Activated naive CD8-positive, alpha-beta T cell treated with anti-CD3 and anti-CD28 coated beads, Interleukin-2, amount 50 U/mL, for 16 hours (primary cell): ENCODE results near the gene ARHGAP6.
"Not testable (repeated sequence)": the region's sequence is repeated elsewhere in the genome, so short reads cannot be mapped to it uniquely, and the experiment has no call there.

ENCODE experiments used
- DNase-seq: peaks from one replicate; pipeline ENCODE4 v3.0.0-alpha.2; 2020; ENCODE audit warnings: low read depth, low spot score

Gene ARHGAP6

DNA sequence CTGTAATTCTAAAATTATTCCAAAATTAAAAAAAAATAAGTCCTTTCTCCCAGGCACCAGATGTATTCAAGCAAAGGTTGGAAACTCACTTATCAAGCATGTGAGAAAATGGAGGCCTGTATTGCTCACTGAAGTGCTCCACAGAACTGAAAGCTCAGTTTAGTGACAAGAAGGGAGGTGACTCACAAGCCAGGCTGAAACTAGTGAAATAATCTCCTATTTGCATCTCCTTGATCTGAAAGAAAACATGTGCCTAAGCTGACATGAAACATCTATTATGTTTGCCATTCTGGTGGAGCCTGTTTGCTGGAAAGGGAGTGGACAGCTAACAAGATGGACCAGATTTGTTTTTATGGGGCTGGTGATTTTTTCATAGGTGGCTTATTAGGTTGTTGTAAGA is 426.5 kb downstream of the ARHGAP6 start:
- no peak for DNase-seq

- DNase-seq = not testable (repeated sequence)
These were observed 430.3 kb downstream of the ARHGAP6 start for GRCh38 chrX:11235377-11235776.

GRCh38 chrX:11215191-11215921 is 450.4 kb downstream of the ARHGAP6 start:
- DNase-seq = no peak

DNA sequence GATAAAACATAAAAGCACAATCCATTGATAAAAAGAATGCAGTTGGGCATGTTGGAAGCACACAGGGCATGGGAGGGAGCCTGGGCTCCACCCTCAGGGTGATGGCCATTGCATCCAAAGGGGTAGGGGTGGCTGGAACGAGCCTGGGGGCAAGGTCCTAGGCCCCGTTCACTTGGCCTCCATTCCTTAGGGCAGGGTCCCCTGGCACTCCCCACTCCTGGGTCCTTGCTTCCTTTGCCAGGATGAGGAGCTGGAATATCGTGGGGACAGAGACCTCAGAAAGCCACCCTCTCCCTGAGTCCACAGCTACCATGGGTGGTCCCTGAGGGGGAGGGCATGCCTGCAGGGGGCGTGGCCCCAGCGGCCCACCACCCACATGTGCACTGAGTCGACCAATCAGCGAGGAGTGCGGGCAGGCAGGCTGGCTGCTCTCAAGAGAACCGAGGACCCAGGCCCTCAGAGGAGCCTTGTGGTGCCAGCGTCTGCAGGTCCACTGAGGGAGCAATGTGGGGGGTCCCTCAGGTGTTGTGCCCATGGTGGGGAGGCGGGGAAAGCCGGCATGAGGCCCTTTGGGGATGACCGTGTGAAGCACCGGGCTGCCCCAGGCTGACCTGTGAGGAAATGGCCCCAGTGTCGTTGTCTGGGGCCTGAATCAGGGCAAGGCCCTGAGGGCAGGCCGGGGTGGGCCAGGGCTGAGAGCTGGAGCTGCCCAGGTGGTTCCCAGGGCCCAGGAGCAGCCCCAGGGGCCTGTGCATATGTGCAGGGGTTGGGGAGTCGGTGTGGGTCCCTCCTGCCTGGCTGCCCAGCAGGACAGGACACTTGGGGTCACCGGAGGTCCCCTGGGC is 451.2 kb downstream of the ARHGAP6 start:
- no peak for DNase-seq

DNA sequence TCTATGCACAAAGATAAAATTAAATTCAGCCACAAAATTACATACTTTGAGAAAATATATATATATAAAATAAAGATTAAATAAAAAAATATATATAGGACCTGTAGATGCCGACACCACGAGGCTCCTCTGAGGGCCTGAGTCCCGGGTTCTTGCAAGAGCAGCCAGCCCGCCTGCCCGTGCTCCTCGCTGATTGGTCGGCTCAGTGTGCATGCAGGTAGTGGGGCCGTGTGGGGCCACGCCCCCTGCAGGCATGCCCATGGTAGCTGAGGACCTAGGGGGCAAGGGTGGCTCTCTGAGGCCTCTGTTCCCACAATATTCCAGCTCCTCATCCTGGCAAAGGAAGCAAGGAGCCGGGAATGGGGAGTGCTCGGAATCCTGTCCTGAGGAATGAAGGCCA is 453.0 kb downstream of the ARHGAP6 start:
- DNase-seq = no peak

- no peak for DNase-seq
These were observed 455.3 kb downstream of the ARHGAP6 start for GRCh38 chrX:11210415-11210801.

DNA sequence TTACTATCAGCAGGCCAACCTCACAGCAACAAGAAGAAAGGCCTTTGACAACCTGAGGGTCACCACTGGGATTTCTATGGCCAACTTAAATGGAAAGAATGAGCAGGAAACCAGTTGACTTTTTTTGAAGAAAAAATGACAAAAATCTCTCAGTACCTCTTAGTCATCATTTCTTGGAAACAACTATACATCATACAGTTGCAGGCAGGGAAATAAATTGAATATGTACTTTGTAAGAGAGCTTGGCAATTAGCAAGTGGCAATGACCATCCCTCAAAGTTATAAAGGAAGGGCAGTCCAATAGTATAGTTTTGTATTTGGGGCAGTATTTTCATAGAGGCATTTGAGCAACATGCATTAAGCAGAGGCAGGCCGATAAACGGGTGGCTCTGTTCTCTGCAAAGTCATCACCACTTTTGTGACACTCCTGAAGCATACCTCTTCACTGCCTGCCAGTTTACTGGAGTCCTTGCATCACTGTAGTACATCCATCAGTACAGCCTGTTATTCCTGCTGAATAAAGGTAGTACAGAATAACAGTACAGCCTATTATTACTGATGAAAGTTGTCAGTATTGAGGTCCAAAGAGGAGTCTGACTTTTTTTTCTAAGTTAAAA is 455.8 kb downstream of the ARHGAP6 start:
- DNase-seq = no peak

DNA sequence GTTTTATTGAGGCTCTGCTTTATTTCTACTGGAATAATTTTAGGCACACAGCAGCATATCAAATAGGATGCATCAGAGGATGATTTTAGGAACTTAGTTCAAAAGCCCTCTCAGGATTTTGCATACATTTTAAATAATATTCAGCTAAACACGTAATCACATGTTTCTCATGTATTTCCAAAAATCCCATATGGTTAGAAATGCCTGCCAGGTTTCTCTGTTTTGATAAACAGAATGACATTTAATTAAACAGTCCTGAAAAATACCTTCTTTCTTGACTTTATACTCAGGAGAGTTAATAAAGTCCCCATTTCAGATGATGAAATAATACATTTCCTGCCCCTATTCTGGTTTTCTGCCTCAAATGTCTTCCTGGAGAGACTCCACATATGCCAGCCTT is 459.0 kb downstream of the ARHGAP6 start:
- DNase-seq = no peak

DNA sequence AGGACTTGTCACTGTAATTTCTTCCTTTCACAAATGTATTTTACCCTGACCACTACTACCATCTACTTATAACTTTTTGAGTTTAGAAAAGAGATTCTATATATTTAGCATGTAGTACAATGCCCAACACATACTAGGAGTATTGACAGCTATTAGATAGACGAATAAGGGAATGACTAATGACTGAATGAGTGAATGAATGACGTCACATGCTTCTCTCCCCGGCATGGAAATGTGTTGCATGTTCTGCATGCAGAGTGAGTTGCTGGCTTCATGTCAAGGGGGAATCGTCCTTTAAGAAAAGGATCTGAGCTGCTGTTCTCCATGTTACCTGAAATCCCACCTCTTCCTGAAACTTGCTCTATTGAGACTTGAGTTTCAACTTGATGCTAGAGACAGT is 459.9 kb downstream of the ARHGAP6 start:
- no peak for DNase-seq

DNA sequence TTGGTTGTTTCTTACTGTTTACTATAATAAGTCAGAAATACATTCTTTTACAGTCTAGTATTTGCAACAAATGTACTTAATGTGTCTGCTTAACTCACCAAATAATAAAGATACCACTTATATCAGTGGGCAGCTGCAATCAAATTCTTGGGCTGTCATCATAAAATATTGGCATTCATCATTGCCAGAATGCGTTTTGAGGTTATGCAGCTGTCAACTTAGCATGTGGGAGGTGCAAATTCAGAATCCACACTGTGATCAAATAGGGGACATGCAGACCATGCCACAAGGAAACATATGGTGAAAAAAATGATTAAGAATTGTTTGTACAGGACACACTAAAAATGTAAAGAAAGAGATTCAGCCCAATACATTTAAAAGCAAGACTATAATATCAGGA is 468.0 kb downstream of the ARHGAP6 start:
- no peak for DNase-seq

DNA sequence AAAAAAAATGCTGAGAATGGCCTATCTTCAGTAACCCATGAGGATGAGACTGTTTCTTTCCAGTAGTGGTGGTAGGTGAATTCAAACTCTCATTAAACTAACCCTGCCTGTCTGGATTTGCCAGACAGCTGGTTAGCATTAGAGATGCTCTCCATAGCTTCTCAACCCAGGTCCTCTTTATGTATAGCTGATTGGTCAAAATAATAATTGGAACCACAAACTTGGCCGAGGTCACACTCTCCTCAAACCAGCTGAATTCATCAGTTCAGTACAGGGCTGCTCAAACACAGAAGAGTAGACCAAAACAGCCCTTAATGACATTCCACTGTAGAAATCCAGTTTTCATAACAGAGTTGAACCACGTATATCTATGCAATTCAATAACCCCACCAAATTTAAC is 469.2 kb downstream of the ARHGAP6 start:
- no peak for DNase-seq

GRCh38 chrX:11193035-11193469 is 472.7 kb downstream of the ARHGAP6 start:
- DNase-seq = no peak

DNA sequence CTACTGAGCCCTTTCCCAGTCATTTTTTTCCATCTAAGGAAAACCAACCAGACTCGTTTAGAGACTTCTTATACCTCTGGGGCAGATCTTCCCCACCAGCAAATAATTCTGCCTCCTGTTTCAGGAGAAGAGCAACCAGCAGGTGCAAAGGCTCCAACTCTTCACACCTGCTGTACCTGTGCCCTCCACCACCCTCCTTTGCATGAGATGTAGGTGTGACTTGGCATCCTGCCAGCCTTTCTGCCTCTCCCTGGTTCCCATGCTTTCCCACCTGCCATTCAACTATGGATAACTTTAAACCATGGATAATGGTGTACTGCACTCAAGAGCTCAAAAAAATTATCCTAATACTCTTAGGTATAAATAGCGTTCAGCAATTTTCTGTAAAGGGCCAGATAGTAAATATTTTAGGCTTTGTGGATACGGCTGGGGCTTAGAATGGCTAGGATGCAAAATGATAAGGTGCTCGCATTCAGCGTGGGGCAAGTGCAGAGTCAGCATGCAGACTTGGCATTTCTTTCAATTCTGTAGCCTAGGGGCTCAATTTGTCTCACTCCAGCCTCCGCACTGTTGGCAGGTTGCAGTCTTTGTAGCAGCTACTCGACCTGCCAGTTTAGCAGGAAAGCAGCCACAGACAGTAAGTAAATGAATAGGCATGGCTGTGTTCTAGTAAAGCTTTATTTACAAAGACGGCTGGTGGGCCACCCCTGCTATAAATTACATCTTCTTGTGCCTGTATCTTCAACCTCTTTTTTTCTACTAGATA is 474.8 kb downstream of the ARHGAP6 start:
- no peak for DNase-seq

DNA sequence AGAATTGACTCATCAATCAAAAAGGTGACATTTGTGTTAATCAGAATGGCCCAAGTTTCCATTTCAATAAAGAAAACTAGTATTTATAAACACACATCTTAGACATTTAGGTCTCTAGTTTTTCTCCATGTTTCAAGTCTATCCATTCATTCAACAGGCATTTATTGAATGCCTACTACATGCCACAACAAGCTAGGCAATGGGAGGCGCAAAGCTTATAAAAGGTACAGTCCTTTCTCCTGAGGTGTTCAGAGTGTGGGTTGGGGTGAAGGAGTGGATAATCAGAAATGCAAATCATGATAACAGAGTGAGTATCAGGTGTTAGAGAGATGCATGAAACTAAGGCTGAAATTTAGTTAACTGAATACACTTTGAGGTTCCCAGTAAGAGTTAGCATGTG is 476.6 kb downstream of the ARHGAP6 start:
- no peak for DNase-seq

DNA sequence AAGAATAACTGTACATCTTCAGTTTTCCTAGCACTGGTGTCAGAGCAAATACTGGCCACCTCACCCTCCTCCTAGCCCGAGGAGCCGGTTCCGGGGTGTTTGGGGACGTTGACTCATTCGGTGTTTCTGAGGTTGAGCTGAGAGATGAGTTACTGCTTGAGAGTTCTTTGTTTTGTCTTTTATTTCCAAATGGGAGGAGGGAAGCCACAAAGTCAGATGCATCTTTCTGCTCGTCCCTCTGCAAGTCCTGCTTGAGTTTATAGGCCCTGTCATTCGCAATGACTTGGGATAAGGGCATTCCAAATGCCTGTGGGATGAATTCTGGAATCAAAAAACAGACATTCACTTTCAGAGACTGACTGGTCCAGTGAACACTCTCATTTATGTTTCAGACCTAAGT is 477.1 kb downstream of the ARHGAP6 start:
- no peak for DNase-seq

GRCh38 chrX:11187001-11187400 is 478.7 kb downstream of the ARHGAP6 start:
- no peak for DNase-seq

GRCh38 chrX:11185861-11186260 is 479.9 kb downstream of the ARHGAP6 start:
- no peak for DNase-seq

GRCh38 chrX:11180571-11180970 is 485.1 kb downstream of the ARHGAP6 start:
- no peak for DNase-seq

DNA sequence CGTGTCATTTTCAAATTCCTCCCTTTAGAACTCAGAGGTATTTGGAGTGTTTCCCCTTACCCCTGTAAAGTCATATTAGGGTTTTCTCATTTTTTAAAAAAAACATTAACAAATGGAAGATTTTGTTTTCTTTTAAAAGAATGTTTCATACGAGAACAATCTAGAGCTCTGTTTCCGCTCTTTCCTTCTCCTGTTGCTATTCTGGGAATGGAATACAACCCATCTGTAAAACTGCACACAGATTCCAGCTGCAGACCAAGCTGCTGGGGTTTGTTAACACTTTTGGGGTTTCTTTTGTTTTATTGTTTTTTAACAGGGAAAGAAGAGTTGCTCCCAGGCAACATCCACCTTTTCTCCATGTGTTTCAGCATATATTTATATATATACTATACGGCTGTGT is 493.3 kb downstream of the ARHGAP6 start:
- no peak for DNase-seq

DNA sequence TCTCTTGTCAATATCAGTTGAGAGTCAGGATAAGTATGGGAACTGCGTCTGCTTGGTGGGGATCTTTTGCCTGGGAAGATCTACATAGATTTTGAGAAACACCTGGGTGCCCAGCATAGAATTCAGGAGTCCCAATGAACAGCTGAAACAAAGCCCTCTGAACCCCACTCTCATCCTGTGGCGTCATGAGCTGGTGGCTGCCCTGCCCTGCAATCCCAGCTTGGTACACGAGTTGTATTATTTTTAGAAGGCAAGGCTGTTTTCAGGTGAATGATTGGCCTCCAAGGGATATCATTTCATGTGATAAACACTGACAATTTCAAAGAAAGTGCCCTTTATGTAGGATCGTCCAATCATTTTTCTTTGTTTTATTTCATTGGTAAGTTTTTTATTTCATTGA is 493.8 kb downstream of the ARHGAP6 start:
- DNase-seq = no peak

DNA sequence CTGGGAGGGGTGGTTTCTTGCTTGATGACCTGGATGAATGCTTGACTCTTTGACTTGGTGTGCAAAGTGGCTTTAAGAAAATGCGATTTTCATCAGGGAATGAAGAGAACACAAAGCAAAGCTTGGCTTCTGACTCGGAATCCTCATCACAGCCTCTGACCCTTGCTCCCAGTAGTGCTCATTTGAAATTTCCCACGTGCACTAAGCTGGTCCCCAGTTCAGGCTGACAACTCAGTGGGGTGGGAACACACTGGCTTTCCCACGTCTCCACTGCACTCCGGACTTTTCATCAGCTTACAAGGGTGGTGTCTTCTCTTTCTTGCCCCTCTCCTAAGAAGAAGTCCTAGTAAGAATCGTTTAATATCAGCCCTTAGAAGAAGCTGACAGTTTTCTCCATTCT is 501.3 kb downstream of the ARHGAP6 start:
- no peak for DNase-seq

DNA sequence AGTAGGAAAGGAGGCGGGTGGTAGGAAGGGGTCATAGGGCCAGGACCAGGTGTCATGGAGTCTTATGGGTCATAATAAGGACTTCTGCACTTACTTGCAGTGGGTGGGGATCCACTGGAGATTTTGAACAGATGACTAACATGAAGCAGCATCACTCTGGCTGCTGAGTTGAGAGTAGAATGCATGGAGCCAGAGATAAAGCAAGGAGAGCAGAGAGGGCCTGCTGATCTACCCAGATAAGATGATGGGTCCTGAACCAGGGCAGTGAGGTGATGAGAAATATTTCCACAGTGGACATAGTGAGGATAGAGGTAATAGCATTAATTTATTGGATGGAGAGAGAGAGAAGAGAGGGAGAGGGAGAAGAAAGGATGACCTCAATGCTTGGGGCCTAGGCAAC is 506.6 kb downstream of the ARHGAP6 start:
- DNase-seq = no peak
